K562 (cell line): ENCODE data around the gene LRRC14B. TPM values are rescaled to one million over a fixed set of nuclear protein-coding genes. Genes with fewer than 3 reads are reported as not detected.
A peak's percentile ranks its signal among the peaks of the same experiment; 100 is the strongest.

Experiments
- ATAC-seq: fragments of 200-7000 bp; cut with Tn5 transposase; 3 replicates; pipeline ENCODE4 v1.9.1; 2020; ENCODE audit warnings: moderate library complexity
- BruUV-seq: library from RNA; stranded (reverse); fragments of 400-500 nt; replicated peaks from 2 replicates; lab custom pipeline; 2021; lab: Mats Ljungman, UMichigan
- CTCF ChIA-PET: fragments of 300-600 bp; formaldehyde crosslinking; extraction: SDS; loops from one replicate; lab custom pipeline; 2021; ENCODE audit warnings: low intra/inter-chr PET ratio; lab: Yijun Ruan, JAX
- POLR2A ChIA-PET: fragments of 300-600, 350-650 bp; sonication (Branson Sonifier 250); formaldehyde crosslinking; extraction: SDS; loops from one replicate; lab custom pipeline; 2021; ENCODE audit warnings: antibody characterized with exemption, inconsistent platforms; lab: Yijun Ruan, JAX
- DNase-seq, 4 experiments: peaks; one replicate each; pipeline versions ENCODE4 v3.0.0 to v3.0.0-alpha.2; 2011 to 2018; ENCODE audit warnings: low spot score in 3 of 4, mixed read lengths in 3 of 4; ENCODE audit errors: extremely low read depth in 1 of 4
- FAIRE-seq: peaks from 2 replicates; lab custom pipeline; 2011; peaks lifted over from hg19 to GRCh38; lab: Jason Lieb, UNC
- H2AFZ ChIP-seq: 2 replicates; pipeline ENCODE4 v1.6.0; 2011; ENCODE audit warnings: low read depth, low read length, control low read depth, inconsistent platforms
- H3K27ac ChIP-seq: fragments of 200-600 bp; 3 replicates; pipeline ENCODE4 v1.8.0; 2011; ENCODE audit warnings: low read depth, mild to moderate bottlenecking, control low read depth, inconsistent platforms, low read length, moderate library complexity, mixed read lengths; ENCODE audit errors: extremely low read depth
- H3K27me3 ChIP-seq, 2 experiments: fragments of 300-600 bp in 1 of 2; 2 replicates in 1 of 2; 3 replicates in 1 of 2; pipeline versions ENCODE4 v1.6.0 to v1.8.0; 2011; ENCODE audit warnings: inconsistent platforms in 2 of 2, low read length in 2 of 2, mild to moderate bottlenecking in 1 of 2, mixed read lengths in 1 of 2, moderate library complexity in 1 of 2; ENCODE audit not compliant: control insufficient read depth in 2 of 2, insufficient read depth in 2 of 2
- H3K36me3 ChIP-seq: fragments of 300-600 bp; 3 replicates; pipeline ENCODE4 v1.8.0; 2011; ENCODE audit warnings: mild to moderate bottlenecking, low read length, inconsistent platforms; ENCODE audit not compliant: control insufficient read depth, insufficient read depth
- H3K4me1 ChIP-seq, 2 experiments: fragments of 200-600 bp in 1 of 2; replicated peaks in 1 of 2; 2 replicates in 1 of 2; 3 replicates in 1 of 2; pipeline versions ENCODE4 v1.5.1 to v1.8.0; 2011; ENCODE audit warnings: inconsistent platforms in 2 of 2, low read length in 2 of 2, mild to moderate bottlenecking in 1 of 2, mixed read lengths in 1 of 2, moderate library complexity in 1 of 2; ENCODE audit not compliant: control insufficient read depth in 2 of 2, insufficient read depth in 2 of 2
- H3K4me2 ChIP-seq: 2 replicates; pipeline ENCODE4 v1.6.1; 2011; ENCODE audit warnings: low read length, control low read depth, inconsistent platforms, mixed read lengths; ENCODE audit not compliant: insufficient read depth
- H3K4me3 ChIP-seq: fragments of 200-600 bp; sonication (generic), shearing (Covaris generic); 2 replicates; pipeline ENCODE4 v1.5.1; 2016; ENCODE audit warnings: control low read depth, inconsistent platforms
- H3K79me2 ChIP-seq: fragments of 200-600 bp; 3 replicates; pipeline ENCODE4 v1.8.0; 2011; ENCODE audit warnings: low read length, inconsistent platforms; ENCODE audit not compliant: control insufficient read depth, insufficient read depth
- H3K9ac ChIP-seq, 2 experiments: 2 replicates each; pipeline versions ENCODE4 v1.6.0 to v1.6.1; 2011; ENCODE audit warnings: low read depth in 2 of 2, low read length in 2 of 2, control low read depth in 1 of 2, inconsistent platforms in 1 of 2, mild to moderate bottlenecking in 1 of 2, mixed read lengths in 1 of 2; ENCODE audit not compliant: insufficient read depth in 1 of 2
- H3K9me1 ChIP-seq: one replicate; pipeline ENCODE4 v1.6.0; 2011; ENCODE audit warnings: inconsistent platforms, mild to moderate bottlenecking, low read length, moderate library complexity; ENCODE audit not compliant: control insufficient read depth, insufficient read depth
- H3K9me3 ChIP-seq: replicated peaks from 2 replicates; pipeline ENCODE4 v1.5.1; 2011; ENCODE audit warnings: low read depth, low read length, inconsistent platforms; ENCODE audit not compliant: control insufficient read depth, insufficient read depth
- H4K20me1 ChIP-seq: replicated peaks from 2 replicates; pipeline ENCODE4 v1.6.1; 2011; ENCODE audit warnings: low read length, inconsistent platforms, mixed read lengths; ENCODE audit not compliant: control insufficient read depth, insufficient read depth
- FOXJ2 ChIP-seq: fragments of 200-800 bp; sonication (Bioruptor generic); IDR thresholded peaks from 2 replicates; pipeline ENCODE4 v1.6.1; 2016; ENCODE audit warnings: missing genetic modification characterization, missing compliant biosample characterization
- FOXJ3 ChIP-seq: sonication (generic); formaldehyde crosslinking; IDR thresholded peaks from 2 replicates; pipeline ENCODE4 v1.4.0; 2020; ENCODE audit warnings: mild to moderate bottlenecking, missing genetic modification reagents
- FUS ChIP-seq: fragments of 200-400 bp; formaldehyde crosslinking; optimal IDR thresholded peaks from 2 replicates; pipeline ENCODE3; 2017; ENCODE audit warnings: low read depth, low read length
- HMBOX1 ChIP-seq: sonication (generic); IDR thresholded peaks from 2 replicates; pipeline ENCODE4 v1.6.1; 2016
- MAX ChIP-seq: sonication (generic); formaldehyde crosslinking; IDR thresholded peaks from 2 replicates; pipeline ENCODE4 v1.9.0; 2022; ENCODE audit warnings: mild to moderate bottlenecking, missing genetic modification reagents
- MCM7 ChIP-seq, 2 experiments: fragments of 450-650 bp; IDR thresholded peaks; 2 replicates each; pipeline ENCODE4 v1.6.1; 2016 to 2018
- RAD51 ChIP-seq: fragments of 450-650 bp; IDR thresholded peaks from 2 replicates; pipeline ENCODE4 v1.7.1; 2016; ENCODE audit warnings: low read depth, mild to moderate bottlenecking, borderline replicate concordance
- RBM25 ChIP-seq: fragments of 200-400 bp; formaldehyde crosslinking; IDR thresholded peaks from 2 replicates; pipeline ENCODE4 v1.6.1; 2018; ENCODE audit warnings: low read length, low read depth, moderate library complexity; ENCODE audit not compliant: severe bottlenecking
- USF1 ChIP-seq: sonication (generic); formaldehyde crosslinking; IDR thresholded peaks from 2 replicates; pipeline ENCODE4 v1.9.0; 2022; ENCODE audit warnings: mild to moderate bottlenecking, missing genetic modification reagents
- YY1 ChIP-seq, 3 experiments: IDR thresholded peaks; 2 replicates each; pipeline ENCODE4 v1.6.1; 2011; ENCODE audit warnings: low read length in 2 of 3, mild to moderate bottlenecking in 2 of 3, moderate library complexity in 2 of 3, borderline replicate concordance in 1 of 3, control low read depth in 1 of 3, low read depth in 1 of 3; ENCODE audit not compliant: insufficient read depth in 3 of 3, insufficient replicate concordance in 2 of 3, control insufficient read depth in 1 of 3, insufficient read length in 1 of 3; ENCODE audit errors: extremely low read depth in 1 of 3
- ZNF239 ChIP-seq: fragments of 250-450 bp; sonication (Bioruptor Pico); IDR thresholded peaks from 2 replicates; pipeline ENCODE4 v1.4.0; 2020; ENCODE audit warnings: mild to moderate bottlenecking
- ZNF280A ChIP-seq: fragments of 450-650 bp; IDR thresholded peaks from 2 replicates; pipeline ENCODE4 v1.6.1; 2018; ENCODE audit warnings: mild to moderate bottlenecking, low read depth; ENCODE audit not compliant: partially characterized antibody
- ZNF584 ChIP-seq: fragments of 200-800 bp; sonication (Bioruptor generic); IDR thresholded peaks from 2 replicates; pipeline ENCODE4 v1.6.1; 2016; ENCODE audit warnings: low read depth, mild to moderate bottlenecking, missing genetic modification characterization, missing compliant biosample characterization
- ZNF75A ChIP-seq: fragments of 450-650 bp; formaldehyde crosslinking; IDR thresholded peaks from 2 replicates; pipeline ENCODE4 v1.4.0; 2020; ENCODE audit warnings: mild to moderate bottlenecking
- ZSCAN32 ChIP-seq: fragments of 450-650 bp; formaldehyde crosslinking; IDR thresholded peaks from 2 replicates; pipeline ENCODE4 v1.4.0; 2020; ENCODE audit warnings: mild to moderate bottlenecking, moderate library complexity
- WGBS: fragments of 100-300 bp; shearing (Covaris generic); methylation state at CpG from one replicate; pipeline ENCODE4 v1.1.6; 2016; ENCODE audit warnings: low coverage, mixed read lengths; ENCODE audit not compliant: insufficient coverage; ENCODE audit errors: missing lambda C conversion rate; 5-methylcytosine and 5-hydroxymethylcytosine counted together
- in situ Hi-C: fragments of 300-500 bp; cut with MboI; formaldehyde crosslinking; loops from 4 replicates; pipeline ENCODE4 v1.15.0; 2018; ENCODE audit warnings: inconsistent platforms, mixed read lengths
- intact Hi-C: fragments of 100-400 bp; cut with micrococcal nuclease; formaldehyde crosslinking; loops from 2 replicates; pipeline ENCODE4 v1.14.2; 2022
- polyA plus RNA-seq, 8 experiments: library from polyadenylated mRNA; depleted of rRNA in 4 of 8; stranded (reverse) in 5 of 8; unstranded in 3 of 8; fragments of >200 nt; fragmentation: Nextera tagmentation in 2 of 8; fragmentation: Illumina TruSeq in 1 of 8; extraction: Ambion mirVana in 2 of 8; extraction: Trizol in 1 of 8; gene quantifications; 2 replicates each; pipeline versions ENCODE4 v1.2.1 to v1.2.3, GENCODE V29; 2011 to 2014; ENCODE audit warnings: inconsistent platforms in 1 of 8, missing spikeins in 1 of 8
- total RNA-seq, 7 experiments: library from RNA; depleted of rRNA in 6 of 7; stranded (reverse); fragments of >200 nt in 6 of 7; fragmentation: Illumina TruSeq in 2 of 7; extraction: Trizol in 2 of 7; gene quantifications; 2 replicates each; pipeline versions ENCODE4 v1.2.1 to v1.2.3, GENCODE V29; 2011 to 2021; ENCODE audit warnings: low replicate concordance in 1 of 7

LRRC14B gene
- total and polyA plus RNA-seq, 9 of the 15 experiments (the other 6 are each of a cell fraction or from before 2014, with no cell fraction given) = not detected

GRCh38 chr5:187617-188451 lies 3.5 kb upstream of the LRRC14B start:
- CTCF ChIA-PET = interaction anchor here (0.6 kb wide), 2 partner anchors 1454 to 1457 kb away, joined by 4 read pairs; no protein-coding TSS in a partner anchor
- no peak overlapping the region for H3K4me3 ChIP-seq
- H3K27ac ChIP-seq = no peak overlapping the region
- no peaks in the 10 kb centered on the region for H3K9me3 ChIP-seq
- intact Hi-C loops = loop anchor here (5.0 kb wide), 1 partner anchor 249 kb away; no protein-coding TSS in a partner anchor
- no peak for ATAC-seq
- no peaks in the 10 kb centered on the region for H3K9me1 ChIP-seq
- peaks cover 32% of the 10 kb centered on the region for H4K20me1 ChIP-seq
- H3K36me3 ChIP-seq = no peaks in the 10 kb centered on the region
- H3K79me2 ChIP-seq = no peaks in the 10 kb centered on the region
- TF ChIP-seq ZNF584 (CRISPR knock-in tag) = no peak
- no peak for TF ChIP-seq FOXJ3 (CRISPR knock-in tag)
- TF ChIP-seq MAX (CRISPR knock-in tag) = peak; percentile 5; the same call in 1 of the 2 replicates
- no peak for TF ChIP-seq ZNF280A
- TF ChIP-seq MCM7 (IDR thresholded peaks at IDR 0.05) = no peak
- no peak for TF ChIP-seq ZNF239
- TF ChIP-seq HMBOX1 = no peak
- TF ChIP-seq USF1 (CRISPR knock-in tag) = peak; percentile 8; the same call in 1 of the 2 replicates
- TF ChIP-seq ZNF75A = no peak
- no peak for TF ChIP-seq YY1 (IDR thresholded peaks at IDR 0.05; ENCODE audit: borderline replicate concordance in 1 of 3, control insufficient read depth in 1 of 3, extremely low read depth in 1 of 3, insufficient read depth in 3 of 3, insufficient read length in 1 of 3, insufficient replicate concordance in 2 of 3, low read depth in 1 of 3, low read length in 2 of 3)
- no peak for TF ChIP-seq FOXJ2 (tag)
- TF ChIP-seq ZSCAN32 = no peak
- no peak for TF ChIP-seq FUS
- TF ChIP-seq RBM25 = no peak
- no peak for TF ChIP-seq RAD51
- TF ChIP-seq, all 486 proteins: peak for 2
- 8% methylated on average over 21 of the region's 21 CpGs for WGBS
- in situ Hi-C loops = no loop called here
- POLR2A ChIA-PET = interaction anchor here (0.5 to 1.4 kb wide), 5 partner anchors 11 to 85 kb away, joined by 3 to 4 read pairs (median 3); no protein-coding TSS in a partner anchor
- H2AFZ ChIP-seq = no peak overlapping the region
- peaks cover 0 to 59% of the 10 kb centered on the region in 2 experiments; a peak in 2 of 5 replicates for H3K4me1 ChIP-seq
- H3K27me3 ChIP-seq = peaks cover 47 to 88% of the 10 kb centered on the region in 2 experiments
- peak overlapping the region; percentile 68 for H3K4me2 ChIP-seq
- no peak overlapping the region for H3K9ac ChIP-seq
- BruUV-seq = no TSS peak
- FAIRE-seq (no peak), DNase-seq (no peak)
